Stomach (tissue), 4 donors: ENCODE results near the gene BRCA1.

ENCODE experiments used
- CTCF ChIP-seq, 7 experiments: fragments of 450-650 bp in 4 of 7; fragments of 200-600 bp in 3 of 7; sonication (generic) in 3 of 7; IDR thresholded peaks; one replicate each; pipeline ENCODE4 v1.5.1; 2016 to 2019; ENCODE audit warnings: antibody characterized with exemption in 7 of 7, control low read depth in 2 of 7, mild to moderate bottlenecking in 1 of 7
- EP300 ChIP-seq: sonication (generic); formaldehyde crosslinking; IDR thresholded peaks from one replicate; pipeline ENCODE4 v1.6.1; 2017; ENCODE audit warnings: antibody characterized with exemption
- POLR2A ChIP-seq, 4 donors: fragments of 450-650 bp; IDR thresholded peaks; one replicate each; pipeline ENCODE4 v1.6.1; 2016; ENCODE audit warnings: antibody characterized with exemption in 4 of 4, control low read depth in 2 of 4, mild to moderate bottlenecking in 1 of 4, moderate library complexity in 1 of 4
- POLR2AphosphoS5 ChIP-seq, 3 donors: sonication (generic); formaldehyde crosslinking; IDR thresholded peaks; one replicate each; pipeline ENCODE4 v1.6.1; 2016; ENCODE audit warnings: antibody characterized with exemption in 3 of 3

GRCh38 chr17:43169561-43170139 is 44.5 kb upstream of the BRCA1 start:
- TF ChIP-seq CTCF (IDR thresholded peaks at IDR 0.05): no peak
- no peak for TF ChIP-seq POLR2A (IDR thresholded peaks at IDR 0.05)
- TF ChIP-seq POLR2AphosphoS5 (IDR thresholded peaks at IDR 0.05): peak in 1 of 3 donors; percentile 34
- TF ChIP-seq EP300: no peak
